GM21526 (cell line): ENCODE measurements around the gene CEACAM16.

Experiments
- ATAC-seq: cut with Tn5 transposase; IDR thresholded peaks from one replicate; pipeline ENCODE4 v1.9.1; 2021; ENCODE audit warnings: moderate library complexity; ENCODE audit not compliant: unreplicated experiment, low FRiP score

The CEACAM16 gene

GRCh38 chr19:44757735-44758505 is 59.0 kb downstream of the CEACAM16 start:
- no peak for ATAC-seq

- no peak for ATAC-seq
These were observed 59.6 kb downstream of the CEACAM16 start for GRCh38 chr19:44758596-44758995.

- ATAC-seq: no peak
These were observed 60.3 kb downstream of the CEACAM16 start for GRCh38 chr19:44759083-44759804.
